H1 (cell line): ENCODE data around the gene MIS18A. TPM values are rescaled to one million over a fixed set of nuclear protein-coding genes. Genes with fewer than 3 reads are reported as not detected.

Source experiments
- BACH1 ChIP-seq: IDR thresholded peaks from 2 replicates; pipeline ENCODE4 v1.6.1; 2012; ENCODE audit warnings: low read length, improper control_type of control experiment
- EP300 ChIP-seq, 2 experiments: IDR thresholded peaks; 1 replicate in 1 of 2; 2 replicates in 1 of 2; pipeline ENCODE4 v1.6.1; 2011 to 2012; ENCODE audit warnings: low read depth in 2 of 2, low read length in 2 of 2, mild to moderate bottlenecking in 2 of 2, borderline replicate concordance in 1 of 2, inconsistent platforms in 1 of 2, moderate library complexity in 1 of 2
- polyA plus RNA-seq, 7 experiments: library from polyadenylated mRNA; depleted of rRNA in 3 of 7; stranded (reverse) in 5 of 7; unstranded in 2 of 7; fragments of >200 nt in 5 of 7; fragments of 200-250 nt in 2 of 7; gene quantifications; 1 replicate in 5 of 7; 2 replicates in 1 of 7; 4 replicates in 1 of 7; pipeline versions ENCODE4 v1.2.1 to v1.2.3, GENCODE V29; 2011 to 2013; ENCODE audit warnings: missing spikeins in 2 of 7, mixed read lengths in 2 of 7
- total RNA-seq: library from RNA; stranded (reverse); fragmentation: NEBNext Ultra II Directional; extraction: Animal tissue kit (Norgen Biotek cat#: 25700); gene quantifications from 2 replicates; pipeline ENCODE4 v1.2.1, GENCODE V29; 2021

The MIS18A gene
- total and polyA plus RNA-seq, 2 of the 8 experiments (the other 6 are each of a cell fraction or from before 2014, with no cell fraction given), result 28.9 to 53.0 TPM

DNA sequence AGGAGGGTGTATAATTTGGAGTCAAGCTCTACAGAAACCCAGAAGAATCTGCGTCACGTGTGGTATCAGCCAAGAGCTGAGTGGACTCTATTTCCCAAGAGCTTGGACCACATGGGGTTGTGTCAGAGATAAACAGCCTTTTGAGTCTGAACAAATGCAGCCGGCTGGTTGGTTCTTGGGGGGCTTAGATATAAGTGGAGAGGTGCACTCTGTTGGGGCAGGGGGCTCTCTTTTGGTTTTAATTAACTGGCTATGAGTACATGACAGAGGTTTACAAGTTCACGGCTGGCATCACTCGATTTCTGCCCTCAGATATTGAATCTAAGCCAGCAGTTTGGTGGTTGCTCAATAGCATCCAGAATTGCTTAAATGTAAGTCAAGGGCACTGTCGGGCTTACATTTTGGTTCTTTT lies 19.3 kb upstream of the MIS18A start (continued):
- no peak for TF ChIP-seq EP300 (IDR thresholded peaks at IDR 0.05; ENCODE audit: borderline replicate concordance in 1 of 2, low read depth in 2 of 2, low read length in 2 of 2)
- no peak for TF ChIP-seq BACH1
